H9 (cell line): ENCODE measurements around the gene PPA1. TPM values are rescaled to one million over a fixed set of nuclear protein-coding genes. Genes with fewer than 3 reads are reported as not detected.

Experiments used
- DNase-seq: peaks from one replicate; pipeline ENCODE4 v3.0.0-alpha.2; 2017
- H2AFZ ChIP-seq: one replicate; pipeline ENCODE4 v1.6.1; 2013; ENCODE audit warnings: mild to moderate bottlenecking, low read length, control low read depth, moderate library complexity
- H2AK5ac ChIP-seq: 2 replicates; pipeline ENCODE4 v1.6.1; 2013; ENCODE audit warnings: low read length, control low read depth, mixed read lengths; ENCODE audit not compliant: insufficient read length
- H2BK120ac ChIP-seq: one replicate; pipeline ENCODE4 v1.6.1; 2013; ENCODE audit warnings: low read depth, mild to moderate bottlenecking, low read length, control low read depth, inconsistent platforms; ENCODE audit not compliant: poor library complexity, severe bottlenecking
- H2BK12ac ChIP-seq: 2 replicates; pipeline ENCODE4 v1.6.1; 2013; ENCODE audit warnings: low read length, control low read depth, mixed read lengths, low read depth; ENCODE audit not compliant: insufficient read length
- H2BK15ac ChIP-seq: 2 replicates; pipeline ENCODE4 v1.6.1; 2013; ENCODE audit warnings: low read depth, low read length, control low read depth
- H2BK20ac ChIP-seq: one replicate; pipeline ENCODE4 v1.6.1; 2013; ENCODE audit warnings: low read depth, mild to moderate bottlenecking, low read length, control low read depth, inconsistent platforms; ENCODE audit not compliant: poor library complexity, severe bottlenecking
- H2BK5ac ChIP-seq: 2 replicates; pipeline ENCODE4 v1.6.1; 2013; ENCODE audit warnings: low read length, control low read depth, mixed read lengths; ENCODE audit not compliant: insufficient read length
- H3K14ac ChIP-seq: 2 replicates; pipeline ENCODE4 v1.6.1; 2013; ENCODE audit warnings: low read length, control low read depth; ENCODE audit not compliant: insufficient read depth
- H3K18ac ChIP-seq: 2 replicates; pipeline ENCODE4 v1.6.1; 2013; ENCODE audit warnings: low read depth, mild to moderate bottlenecking, mixed read lengths, low read length, control low read depth; ENCODE audit not compliant: insufficient read length
- H3K23ac ChIP-seq: 2 replicates; pipeline ENCODE4 v1.6.1; 2013; ENCODE audit warnings: low read length, control low read depth, mixed read lengths, low read depth; ENCODE audit not compliant: insufficient read length
- H3K23me2 ChIP-seq: 2 replicates; pipeline ENCODE4 v1.6.1; 2013; ENCODE audit warnings: low read depth, mild to moderate bottlenecking, mixed read lengths, low read length, control low read depth; ENCODE audit not compliant: insufficient read length, poor library complexity, severe bottlenecking
- H3K27ac ChIP-seq: 2 replicates; pipeline ENCODE4 v1.5.1; 2013; ENCODE audit warnings: low read length, control low read depth, mixed read lengths, low read depth; ENCODE audit not compliant: insufficient read length
- H3K27me3 ChIP-seq: 2 replicates; pipeline ENCODE4 v1.6.1; 2013; ENCODE audit warnings: low read length, control low read depth, inconsistent platforms; ENCODE audit not compliant: insufficient read depth
- H3K4ac ChIP-seq: 2 replicates; pipeline ENCODE4 v1.6.1; 2013; ENCODE audit warnings: low read depth, mild to moderate bottlenecking, control low read depth, inconsistent platforms, low read length, moderate library complexity
- H3K4me1 ChIP-seq: 2 replicates; pipeline ENCODE4 v1.6.1; 2013; ENCODE audit warnings: low read length, control low read depth, inconsistent platforms; ENCODE audit not compliant: insufficient read depth
- H3K4me2 ChIP-seq: 2 replicates; pipeline ENCODE4 v1.6.1; 2013; ENCODE audit warnings: low read length, control low read depth, mixed read lengths; ENCODE audit not compliant: insufficient read length, insufficient read depth
- H3K56ac ChIP-seq: 2 replicates; pipeline ENCODE4 v1.6.1; 2013; ENCODE audit warnings: low read depth, mild to moderate bottlenecking, mixed read lengths, low read length, control low read depth; ENCODE audit not compliant: insufficient read length
- H3K79me1 ChIP-seq: 2 replicates; pipeline ENCODE4 v1.6.1; 2013; ENCODE audit warnings: low read depth, mild to moderate bottlenecking, moderate library complexity, low read length, control low read depth, inconsistent platforms; ENCODE audit not compliant: insufficient read depth, poor library complexity, severe bottlenecking
- H3K79me2 ChIP-seq: 2 replicates; pipeline ENCODE4 v1.6.1; 2013; ENCODE audit warnings: low read length, control low read depth, inconsistent platforms; ENCODE audit not compliant: insufficient read depth
- H3K9ac ChIP-seq: 2 replicates; pipeline ENCODE4 v1.6.1; 2013; ENCODE audit warnings: low read length, control low read depth, mixed read lengths; ENCODE audit not compliant: insufficient read length; ENCODE audit errors: extremely low read depth
- H3K9me3 ChIP-seq: one replicate; pipeline ENCODE4 v1.6.1; 2013; ENCODE audit warnings: low read depth, low read length, inconsistent platforms; ENCODE audit not compliant: control insufficient read depth
- H3T11ph ChIP-seq: one replicate; pipeline ENCODE4 v1.6.1; 2013; ENCODE audit warnings: mild to moderate bottlenecking, low read length, control low read depth, inconsistent platforms
- H4K20me1 ChIP-seq: one replicate; pipeline ENCODE4 v1.6.1; 2013; ENCODE audit not compliant: control insufficient read depth, insufficient read length, insufficient read depth
- H4K5ac ChIP-seq: 2 replicates; pipeline ENCODE4 v1.6.1; 2013; ENCODE audit warnings: low read depth, mild to moderate bottlenecking, mixed read lengths, low read length, control low read depth; ENCODE audit not compliant: insufficient read length
- H4K8ac ChIP-seq: replicated peaks from 2 replicates; pipeline ENCODE4 v1.6.1; 2013; ENCODE audit warnings: low read length, control low read depth, mixed read lengths, low read depth; ENCODE audit not compliant: insufficient read length
- H4K91ac ChIP-seq: 2 replicates; pipeline ENCODE4 v1.6.1; 2013; ENCODE audit warnings: low read depth, mild to moderate bottlenecking, moderate library complexity, mixed read lengths, low read length, control low read depth; ENCODE audit not compliant: insufficient read length
- H3K27ac Mint-ChIP-seq, 3 experiments: 2 replicates in 2 of 3; 3 replicates in 1 of 3; pipeline ENCODE4 v1.8.0; 2020 to 2021; ENCODE audit warnings: mixed read lengths in 3 of 3, mild to moderate bottlenecking in 1 of 3, moderate library complexity in 1 of 3
- H3K27me3 Mint-ChIP-seq: 2 replicates; pipeline ENCODE4 v1.8.0; 2021; ENCODE audit warnings: low read depth, mild to moderate bottlenecking, moderate library complexity, mixed read lengths
- H3K36me3 Mint-ChIP-seq, 3 experiments: 2 replicates in 2 of 3; 3 replicates in 1 of 3; pipeline ENCODE4 v1.8.0; 2020 to 2021; ENCODE audit warnings: low read depth in 3 of 3, mixed read lengths in 3 of 3; ENCODE audit not compliant: insufficient read depth in 1 of 3
- H3K4me1 Mint-ChIP-seq, 2 experiments: 2 replicates each; pipeline ENCODE4 v1.8.0; 2020; ENCODE audit warnings: mixed read lengths in 2 of 2
- H3K4me3 Mint-ChIP-seq, 2 experiments: 2 replicates in 1 of 2; 3 replicates in 1 of 2; pipeline ENCODE4 v1.8.0; 2020 to 2021; ENCODE audit warnings: mild to moderate bottlenecking in 2 of 2, mixed read lengths in 2 of 2, moderate library complexity in 1 of 2
- H3K9me3 Mint-ChIP-seq, 2 experiments: 2 replicates in 1 of 2; 3 replicates in 1 of 2; pipeline ENCODE4 v1.8.0; 2020; ENCODE audit warnings: mild to moderate bottlenecking in 2 of 2, mixed read lengths in 2 of 2, moderate library complexity in 1 of 2
- WGBS: extraction: QIAGEN DNeasy Blood & Tissue Kit; methylation state at CpG from one replicate; pipeline ENCODE4 v1.1.7; 2013; ENCODE audit warnings: missing lambda C conversion rate, low lambda C conversion rate, mixed read lengths; ENCODE audit not compliant: insufficient read length; ENCODE audit errors: extremely low coverage; 5-methylcytosine and 5-hydroxymethylcytosine counted together
- total RNA-seq: library from RNA; stranded (reverse); gene quantifications from 2 replicates; pipeline ENCODE4 v1.2.1, GENCODE V29; 2021
- TF ChIP-seq, protein P1 (sequence below): fragments of 200-600 bp; sonication (generic); conservative IDR thresholded peaks from 3 replicates; pipeline ENCODE4 v1.8.0; 2021; ENCODE audit warnings: antibody characterized with exemption, mild to moderate bottlenecking

Gene PPA1
- total RNA-seq, 1 experiment from 2014 or later = 115 TPM

DNA sequence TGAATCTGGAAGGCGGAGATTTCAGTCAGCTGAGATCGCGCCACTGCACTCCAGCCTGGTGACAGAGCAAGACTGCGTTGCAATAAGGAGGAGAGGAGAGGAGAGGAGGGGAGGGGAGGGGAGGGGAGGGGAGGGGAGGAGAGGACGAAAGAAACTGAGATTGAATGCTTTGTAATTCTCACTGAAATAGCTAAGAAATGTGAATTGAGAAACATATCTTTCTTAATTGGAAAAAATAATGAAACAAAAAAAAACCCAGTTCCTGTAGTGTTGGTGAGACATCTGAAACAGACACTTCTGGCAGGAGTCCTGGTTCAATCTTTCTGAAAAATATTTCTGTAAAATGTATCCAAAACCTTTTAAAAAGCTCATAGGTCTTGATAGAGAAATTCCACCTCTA, 26.5 kb downstream of the PPA1 start:
- no peaks in the 10 kb centered on the region for H3K79me2 ChIP-seq
- H3K18ac ChIP-seq = no peak overlapping the region
- H2BK120ac ChIP-seq = no peak overlapping the region
- H2AFZ ChIP-seq = no peak overlapping the region
- no peaks in the 10 kb centered on the region for H3K27me3 ChIP-seq
- no peaks in the 10 kb centered on the region for H3K4me1 Mint-ChIP-seq
- H2BK12ac ChIP-seq = no peak overlapping the region
- no peak overlapping the region for H2AK5ac ChIP-seq
- no peak overlapping the region for H3K27ac Mint-ChIP-seq
- no peaks in the 10 kb centered on the region for H3K23me2 ChIP-seq
- H3K9me3 Mint-ChIP-seq = no peaks in the 10 kb centered on the region
- no peak overlapping the region for H4K91ac ChIP-seq
- H3K14ac ChIP-seq = no peak overlapping the region
- H3K23ac ChIP-seq = no peak overlapping the region
- no peak overlapping the region for H3T11ph ChIP-seq
- H2BK15ac ChIP-seq = no peak overlapping the region
- no peak overlapping the region for H3K9ac ChIP-seq
- no peak overlapping the region for H3K4me3 Mint-ChIP-seq
- no peak for DNase-seq
- no peak overlapping the region for H2BK20ac ChIP-seq
- H3K79me1 ChIP-seq = no peaks in the 10 kb centered on the region
- H3K36me3 Mint-ChIP-seq = peaks cover 38 to 78% (median 39%) of the 10 kb centered on the region in 3 experiments; a peak in 6 of 7 replicates
- no peaks in the 10 kb centered on the region for H3K4me1 ChIP-seq
- no peak overlapping the region for H4K5ac ChIP-seq
- no peaks in the 10 kb centered on the region for H4K20me1 ChIP-seq
- H4K8ac ChIP-seq = no peak overlapping the region
- no peaks in the 10 kb centered on the region; the same call in 1 of the 2 replicates for H3K27me3 Mint-ChIP-seq
- H3K4ac ChIP-seq = no peak overlapping the region
- no peak overlapping the region for H3K56ac ChIP-seq
- no peak overlapping the region for H3K4me2 ChIP-seq
- H3K27ac ChIP-seq = no peak overlapping the region
- WGBS = no CpG with 5 or more reads among the region's 5 CpGs
- no peaks in the 10 kb centered on the region for H3K9me3 ChIP-seq
- TF ChIP-seq, protein P1, sequence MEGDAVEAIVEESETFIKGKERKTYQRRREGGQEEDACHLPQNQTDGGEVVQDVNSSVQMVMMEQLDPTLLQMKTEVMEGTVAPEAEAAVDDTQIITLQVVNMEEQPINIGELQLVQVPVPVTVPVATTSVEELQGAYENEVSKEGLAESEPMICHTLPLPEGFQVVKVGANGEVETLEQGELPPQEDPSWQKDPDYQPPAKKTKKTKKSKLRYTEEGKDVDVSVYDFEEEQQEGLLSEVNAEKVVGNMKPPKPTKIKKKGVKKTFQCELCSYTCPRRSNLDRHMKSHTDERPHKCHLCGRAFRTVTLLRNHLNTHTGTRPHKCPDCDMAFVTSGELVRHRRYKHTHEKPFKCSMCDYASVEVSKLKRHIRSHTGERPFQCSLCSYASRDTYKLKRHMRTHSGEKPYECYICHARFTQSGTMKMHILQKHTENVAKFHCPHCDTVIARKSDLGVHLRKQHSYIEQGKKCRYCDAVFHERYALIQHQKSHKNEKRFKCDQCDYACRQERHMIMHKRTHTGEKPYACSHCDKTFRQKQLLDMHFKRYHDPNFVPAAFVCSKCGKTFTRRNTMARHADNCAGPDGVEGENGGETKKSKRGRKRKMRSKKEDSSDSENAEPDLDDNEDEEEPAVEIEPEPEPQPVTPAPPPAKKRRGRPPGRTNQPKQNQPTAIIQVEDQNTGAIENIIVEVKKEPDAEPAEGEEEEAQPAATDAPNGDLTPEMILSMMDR = no peak
- no peak overlapping the region for H2BK5ac ChIP-seq
